GM23338 (cell line): ENCODE results near the gene FURIN. TPM values are rescaled to one million over a fixed set of nuclear protein-coding genes. Genes with fewer than 3 reads are reported as not detected.

ENCODE experiments used
- ATAC-seq: fragments of 200-7000 bp; cut with Tn5 transposase; 3 replicates; pipeline ENCODE4 v1.9.1; 2020
- DNase-seq: peaks from one replicate; pipeline ENCODE4 v3.0.0-alpha.2; 2015; ENCODE audit warnings: low spot score
- H2AFZ ChIP-seq: fragments of 200-600 bp; sonication (generic); 2 replicates; pipeline ENCODE4 v1.8.0; 2016; ENCODE audit warnings: antibody characterized with exemption, mild to moderate bottlenecking, moderate library complexity
- H3F3A ChIP-seq: fragments of 200-600 bp; sonication (generic); replicated peaks from 2 replicates; pipeline ENCODE4 v1.8.0; 2017; ENCODE audit warnings: antibody characterized with exemption, mixed run types, low read depth
- H3K27ac ChIP-seq: fragments of 200-600 bp; sonication (generic); 2 replicates; pipeline ENCODE4 v1.6.1; 2016; ENCODE audit warnings: low read depth
- H3K27me3 ChIP-seq: fragments of 200-600 bp; sonication (generic); 2 replicates; pipeline ENCODE4 v1.8.0; 2016; ENCODE audit warnings: mild to moderate bottlenecking, mixed run types, moderate library complexity; ENCODE audit not compliant: insufficient read depth
- H3K36me3 ChIP-seq: fragments of 200-600 bp; sonication (generic); 2 replicates; pipeline ENCODE4 v1.8.0; 2016; ENCODE audit warnings: mild to moderate bottlenecking; ENCODE audit not compliant: insufficient read depth
- H3K4me1 ChIP-seq: fragments of 200-600 bp; sonication (generic); 2 replicates; pipeline ENCODE4 v1.8.0; 2016; ENCODE audit warnings: mild to moderate bottlenecking, moderate library complexity; ENCODE audit not compliant: insufficient read depth
- H3K4me2 ChIP-seq: fragments of 200-600 bp; sonication (generic); 2 replicates; pipeline ENCODE4 v1.7.1; 2017; ENCODE audit warnings: mixed run types
- H3K4me3 ChIP-seq: fragments of 200-600 bp; sonication (generic); 2 replicates; pipeline ENCODE4 v1.6.1; 2016; ENCODE audit warnings: mixed run types
- H3K79me2 ChIP-seq: fragments of 200-600 bp; sonication (generic); replicated peaks from 2 replicates; pipeline ENCODE4 v1.8.0; 2017; ENCODE audit warnings: mild to moderate bottlenecking; ENCODE audit not compliant: insufficient read depth
- H3K9me2 ChIP-seq: fragments of 200-600 bp; sonication (generic); 2 replicates; pipeline ENCODE4 v1.8.0; 2017; ENCODE audit not compliant: insufficient read depth
- H4K20me1 ChIP-seq: fragments of 200-600 bp; sonication (generic); replicated peaks from 2 replicates; pipeline ENCODE4 v1.8.0; 2017; ENCODE audit warnings: mild to moderate bottlenecking; ENCODE audit not compliant: insufficient read depth
- H3K27ac Mint-ChIP-seq: 2 replicates; pipeline ENCODE4 v1.8.0; 2020; ENCODE audit warnings: inconsistent platforms, mild to moderate bottlenecking, moderate library complexity, mixed read lengths
- H3K27me3 Mint-ChIP-seq: 3 replicates; pipeline ENCODE4 v1.8.0; 2022; ENCODE audit warnings: low read depth, mild to moderate bottlenecking, moderate library complexity, mixed read lengths, inconsistent platforms; ENCODE audit not compliant: insufficient read depth, poor library complexity
- H3K36me3 Mint-ChIP-seq: 3 replicates; pipeline ENCODE4 v1.8.0; 2021; ENCODE audit warnings: low read depth, mild to moderate bottlenecking, inconsistent platforms, moderate library complexity, mixed read lengths
- H3K4me1 Mint-ChIP-seq: 3 replicates; pipeline ENCODE4 v1.8.0; 2020; ENCODE audit warnings: mild to moderate bottlenecking, inconsistent platforms, mixed read lengths
- H3K4me3 Mint-ChIP-seq: 3 replicates; pipeline ENCODE4 v1.8.0; 2021; ENCODE audit warnings: moderate library complexity, mild to moderate bottlenecking, inconsistent platforms, mixed read lengths
- H3K9me3 Mint-ChIP-seq: 3 replicates; pipeline ENCODE4 v1.8.0; 2020; ENCODE audit warnings: moderate library complexity, mild to moderate bottlenecking, inconsistent platforms, mixed read lengths
- CREB1 ChIP-seq: fragments of 250-450 bp; sonication (Bioruptor Pico); IDR thresholded peaks from 2 replicates; pipeline ENCODE4 v1.5.0; 2020; ENCODE audit warnings: low read depth, mild to moderate bottlenecking, moderate library complexity
- STAT1 ChIP-seq: IDR thresholded peaks from one replicate; pipeline ENCODE4 v1.6.1; 2016; ENCODE audit warnings: antibody characterized with exemption; ENCODE audit not compliant: unreplicated experiment
- ZNF462 ChIP-seq: fragments of 250-450 bp; sonication (Bioruptor Pico); IDR thresholded peaks from 2 replicates; pipeline ENCODE4 v1.5.0; 2020; ENCODE audit warnings: mild to moderate bottlenecking, moderate library complexity
- polyA plus RNA-seq: library from polyadenylated mRNA; unstranded; fragments of >200 nt; fragmentation: Nextera tagmentation; extraction: Ambion mirVana; gene quantifications from 2 replicates; pipeline ENCODE4 v1.2.1, GENCODE V29; 2016
- total RNA-seq: library from RNA; depleted of rRNA; stranded (reverse); fragments of >200 nt; shearing (Covaris generic); gene quantifications from 2 replicates; pipeline ENCODE4 v1.2.3, GENCODE V29; 2014
- TF ChIP-seq, protein P1 (sequence below): IDR thresholded peaks from 2 replicates; pipeline ENCODE4 v1.6.1; 2016; ENCODE audit warnings: antibody characterized with exemption

FURIN gene
- total and polyA plus RNA-seq, 2 experiments from 2014 or later = 6.3 to 20.9 TPM

DNA sequence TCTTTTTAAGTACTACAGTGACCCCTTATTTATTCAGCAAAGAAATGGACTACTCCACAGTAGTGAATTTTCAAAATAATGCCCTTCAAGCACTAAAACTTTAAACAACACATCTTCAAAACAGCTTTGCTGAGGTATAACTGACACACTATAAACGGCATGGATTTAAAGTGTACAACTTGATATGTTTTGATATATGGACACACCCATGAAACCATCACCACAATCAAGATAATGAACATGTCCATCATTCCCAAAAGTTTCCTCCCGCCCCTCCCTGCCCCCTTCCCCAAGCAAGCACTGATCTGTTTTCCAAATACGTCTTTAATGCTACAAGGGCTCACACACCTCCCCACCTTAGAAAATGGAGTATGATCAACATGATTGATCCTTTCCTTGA lies 1.6 kb upstream of the FURIN start (continued):
- TF ChIP-seq ZNF462 (CRISPR knock-in tag) = no peak
- TF ChIP-seq, protein P1, sequence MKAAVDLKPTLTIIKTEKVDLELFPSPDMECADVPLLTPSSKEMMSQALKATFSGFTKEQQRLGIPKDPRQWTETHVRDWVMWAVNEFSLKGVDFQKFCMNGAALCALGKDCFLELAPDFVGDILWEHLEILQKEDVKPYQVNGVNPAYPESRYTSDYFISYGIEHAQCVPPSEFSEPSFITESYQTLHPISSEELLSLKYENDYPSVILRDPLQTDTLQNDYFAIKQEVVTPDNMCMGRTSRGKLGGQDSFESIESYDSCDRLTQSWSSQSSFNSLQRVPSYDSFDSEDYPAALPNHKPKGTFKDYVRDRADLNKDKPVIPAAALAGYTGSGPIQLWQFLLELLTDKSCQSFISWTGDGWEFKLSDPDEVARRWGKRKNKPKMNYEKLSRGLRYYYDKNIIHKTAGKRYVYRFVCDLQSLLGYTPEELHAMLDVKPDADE = no peak

GRCh38 chr15:90869140-90869541 lies 753 bp downstream of the FURIN start:
- no peaks in the 10 kb centered on the region for H4K20me1 ChIP-seq
- no peak overlapping the region for H3K4me3 Mint-ChIP-seq
- no peak for ATAC-seq
- H3K27ac Mint-ChIP-seq = 0 out of 2 replicates have a peak overlapping the region, but pooled peaks have one; percentile 41
- no peaks in the 10 kb centered on the region for H3K27me3 ChIP-seq
- peaks cover 11% of the 10 kb centered on the region for H3K27me3 Mint-ChIP-seq
- H3K36me3 ChIP-seq = no peaks in the 10 kb centered on the region
- no peak overlapping the region for H2AFZ ChIP-seq
- H3K4me2 ChIP-seq = peak overlapping the region; percentile 90
- H3K36me3 Mint-ChIP-seq = no peaks in the 10 kb centered on the region; the same call in 2 of the 3 replicates
- H3K4me1 ChIP-seq = peaks cover 50% of the 10 kb centered on the region
- DNase-seq = no peak
- H3K9me2 ChIP-seq = no peaks in the 10 kb centered on the region
- no peak overlapping the region for H3K4me3 ChIP-seq
- H3K9me3 Mint-ChIP-seq = no peaks in the 10 kb centered on the region
- peak overlapping the region; percentile 85 for H3K27ac ChIP-seq
- H3F3A ChIP-seq = peaks cover 22% of the 10 kb centered on the region
- H3K4me1 Mint-ChIP-seq = peaks cover 56% of the 10 kb centered on the region
- peaks cover 12% of the 10 kb centered on the region; the same call in 1 of the 2 replicates for H3K79me2 ChIP-seq
- TF ChIP-seq CREB1 (CRISPR knock-in tag) = no peak
- TF ChIP-seq ZNF462 (CRISPR knock-in tag) = no peak
- no peak for TF ChIP-seq STAT1
